ENCODE measurements around the gene SORCS2.

DNA sequence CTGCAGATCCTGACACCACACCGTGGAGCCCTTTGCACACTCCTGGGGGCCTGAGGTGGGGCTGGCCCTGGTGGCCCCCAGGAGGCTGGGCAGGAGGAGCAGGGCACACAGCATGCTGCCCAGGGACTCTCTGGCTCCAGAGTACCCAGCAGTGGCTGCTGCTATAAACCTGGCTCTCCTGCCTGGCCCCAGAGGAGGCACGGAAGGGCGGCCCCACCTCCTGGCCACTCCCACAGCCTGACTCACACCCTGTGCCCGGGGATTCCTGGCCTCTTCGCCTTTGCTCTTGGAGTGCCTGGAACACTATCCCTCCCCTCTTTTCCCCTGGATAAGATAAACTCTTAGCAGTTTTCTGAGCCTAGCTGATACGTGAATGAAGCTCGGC lies 242.4 kb downstream of the SORCS2 start, which contains the start of gene PSAPL1:
- TF ChIP-seq CTCF (IDR thresholded peaks at IDR 0.05): no peak
- no peak for TF ChIP-seq POLR2A (IDR thresholded peaks at IDR 0.05)

All from uterus (tissue), 2 donors.